Muscle layer of colon (tissue), 2 donors: ENCODE results near the gene AFAP1.

Source experiments
- H3K27ac ChIP-seq: one replicate; pipeline ENCODE4 v1.7.0; 2013; ENCODE audit warnings: low read depth, mild to moderate bottlenecking, low read length, moderate library complexity
- H3K27me3 ChIP-seq, 2 donors: one replicate each; pipeline ENCODE4 v1.7.0; 2013; ENCODE audit warnings: low read length in 2 of 2, mild to moderate bottlenecking in 2 of 2; ENCODE audit not compliant: insufficient read depth in 2 of 2, control insufficient read depth in 1 of 2
- H3K36me3 ChIP-seq: one replicate; pipeline ENCODE4 v1.7.0; 2013; ENCODE audit warnings: mild to moderate bottlenecking, low read length; ENCODE audit not compliant: insufficient read depth
- H3K4me1 ChIP-seq: one replicate; pipeline ENCODE4 v1.7.0; 2013; ENCODE audit warnings: mild to moderate bottlenecking, low read length; ENCODE audit not compliant: insufficient read depth
- H3K4me3 ChIP-seq, 2 donors: one replicate each; pipeline ENCODE4 v1.7.0; 2013; ENCODE audit warnings: low read length in 2 of 2, low read depth in 1 of 2, mild to moderate bottlenecking in 1 of 2, moderate library complexity in 1 of 2
- H3K9ac ChIP-seq: one replicate; pipeline ENCODE4 v1.7.0; 2013; ENCODE audit warnings: low read length
- H3K9me3 ChIP-seq: one replicate; pipeline ENCODE4 v1.7.0; 2013; ENCODE audit warnings: mild to moderate bottlenecking, low read length
- donor health status: abdominal sarcoma.
- donor health status: Adenocarcinoma of cecum.

Gene AFAP1

DNA sequence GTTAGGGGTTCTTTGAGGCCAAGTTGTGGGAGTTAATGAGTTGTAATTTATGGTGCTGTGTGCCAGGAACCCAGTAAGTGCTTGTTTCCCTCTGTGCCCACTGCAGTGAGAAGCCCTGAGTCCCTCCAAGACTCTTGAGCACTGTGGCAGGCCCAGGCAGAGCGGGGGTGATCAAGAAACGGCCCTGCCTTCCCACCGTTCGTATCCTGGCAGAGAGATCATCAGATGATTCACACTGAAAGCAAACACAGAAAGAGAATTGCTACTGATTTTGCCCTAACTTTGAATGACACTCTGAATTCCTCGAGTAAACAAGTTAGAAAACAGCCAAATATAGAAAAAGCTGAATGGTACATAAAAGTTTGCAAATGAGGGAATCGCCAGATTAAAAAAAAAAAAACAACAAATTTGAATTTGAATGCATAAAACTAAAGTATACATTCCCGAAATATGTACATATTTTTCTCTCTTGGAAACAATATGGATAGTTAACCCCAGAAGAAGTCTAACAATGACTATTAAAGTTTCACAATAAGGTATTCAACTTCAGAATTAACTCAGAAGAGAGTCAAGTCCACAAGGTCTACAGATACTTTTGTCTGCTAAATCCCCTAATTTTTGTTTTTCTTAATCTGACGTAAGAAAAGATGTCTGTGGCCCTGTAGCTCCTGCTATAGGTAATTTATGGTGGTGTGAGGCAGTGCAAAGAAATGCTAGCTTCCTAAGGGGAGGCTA, 71.8 kb downstream of the AFAP1 start:
- Histone ChIP-seq H3K27ac (no peak overlapping the region), H3K9me3 (no peaks in the 10 kb centered on the region), H3K9ac (no peak overlapping the region), H3K36me3 (peaks cover 37% of the 10 kb centered on the region), H3K4me3 (no peak overlapping the region), H3K27me3 (no peaks in the 10 kb centered on the region), H3K4me1 (peaks cover 20% of the 10 kb centered on the region)

GRCh38 chr4:7867191-7867590, 72.5 kb downstream of the AFAP1 start:
- Histone ChIP-seq H3K9ac (no peak overlapping the region), H3K36me3 (peaks cover 37% of the 10 kb centered on the region), H3K27ac (no peak overlapping the region), H3K27me3 (no peaks in the 10 kb centered on the region), H3K4me3 (no peak overlapping the region), H3K9me3 (no peaks in the 10 kb centered on the region), H3K4me1 (peaks cover 15% of the 10 kb centered on the region)

DNA sequence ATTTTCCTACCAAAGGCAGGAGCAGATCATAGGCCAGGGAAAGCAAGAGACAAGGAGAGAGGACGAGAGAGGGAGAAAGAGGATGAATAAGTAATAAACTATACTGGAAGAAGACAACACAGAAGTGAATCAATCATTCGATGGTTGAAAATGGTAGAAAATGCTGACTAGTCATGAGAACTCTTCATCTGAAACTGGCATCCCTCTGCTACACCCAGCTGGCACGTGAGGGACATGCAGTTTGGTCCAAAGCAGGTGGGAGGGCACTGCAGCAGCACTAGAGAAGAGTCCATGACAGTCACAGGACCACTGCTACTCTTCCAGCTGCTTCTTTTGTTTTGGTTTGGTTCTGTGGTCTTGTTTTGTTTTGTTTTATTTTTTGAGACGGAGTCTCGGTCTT, 74.1 kb downstream of the AFAP1 start:
- Histone ChIP-seq H3K4me3 (no peak overlapping the region), H3K4me1 (peaks cover 14% of the 10 kb centered on the region), H3K9ac (no peak overlapping the region), H3K9me3 (no peaks in the 10 kb centered on the region), H3K27me3 (no peaks in the 10 kb centered on the region), H3K27ac (no peak overlapping the region), H3K36me3 (peaks cover 28% of the 10 kb centered on the region)

DNA sequence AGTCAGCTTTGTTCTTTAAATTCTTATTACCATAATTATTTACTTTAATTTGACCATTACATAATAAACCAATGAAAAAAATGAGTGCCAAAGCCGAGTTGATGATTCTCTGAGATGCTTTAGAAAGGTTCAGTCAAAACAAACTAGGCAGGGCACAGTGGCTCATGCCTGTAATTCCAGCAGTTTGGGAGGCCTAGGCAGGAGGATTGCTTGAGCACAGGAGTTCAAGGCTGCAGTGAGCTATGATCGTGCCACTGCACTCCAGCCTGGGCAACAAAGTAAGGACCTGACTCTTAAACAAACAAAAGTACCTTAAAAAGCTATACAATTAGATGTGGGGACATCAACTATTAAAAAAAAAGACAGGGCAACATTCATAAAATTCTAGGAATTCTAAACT, 75.0 kb downstream of the AFAP1 start:
- H3K36me3 ChIP-seq = peaks cover 21% of the 10 kb centered on the region
- H3K4me3 ChIP-seq = no peak overlapping the region
- H3K27me3 ChIP-seq = no peaks in the 10 kb centered on the region
- no peaks in the 10 kb centered on the region for H3K9me3 ChIP-seq
- H3K4me1 ChIP-seq = peaks cover 16% of the 10 kb centered on the region
- H3K27ac ChIP-seq = no peak overlapping the region
- no peak overlapping the region for H3K9ac ChIP-seq

GRCh38 chr4:7863911-7864681, 75.6 kb downstream of the AFAP1 start:
- no peak overlapping the region for H3K9ac ChIP-seq
- no peak overlapping the region for H3K4me3 ChIP-seq
- H3K9me3 ChIP-seq = no peaks in the 10 kb centered on the region
- H3K4me1 ChIP-seq = peaks cover 17% of the 10 kb centered on the region
- no peaks in the 10 kb centered on the region for H3K27me3 ChIP-seq
- H3K36me3 ChIP-seq = peaks cover 21% of the 10 kb centered on the region
- no peak overlapping the region for H3K27ac ChIP-seq

- Histone ChIP-seq H3K4me3 (no peak overlapping the region), H3K4me1 (peaks cover 30% of the 10 kb centered on the region), H3K27me3 (no peaks in the 10 kb centered on the region), H3K9ac (no peak overlapping the region), H3K9me3 (no peaks in the 10 kb centered on the region), H3K27ac (no peak overlapping the region), H3K36me3 (peaks cover 13% of the 10 kb centered on the region)
Measured at GRCh38 chr4:7862561-7863192, 77.0 kb downstream of the AFAP1 start.

- Histone ChIP-seq H3K4me1 (peaks cover 42% of the 10 kb centered on the region), H3K9me3 (no peaks in the 10 kb centered on the region), H3K27ac (peak overlapping the region; percentile 16), H3K4me3 (no peak overlapping the region), H3K36me3 (peaks cover 7% of the 10 kb centered on the region), H3K27me3 (no peaks in the 10 kb centered on the region), H3K9ac (no peak overlapping the region)
Measured at GRCh38 chr4:7861440-7861881, 78.2 kb downstream of the AFAP1 start.

DNA sequence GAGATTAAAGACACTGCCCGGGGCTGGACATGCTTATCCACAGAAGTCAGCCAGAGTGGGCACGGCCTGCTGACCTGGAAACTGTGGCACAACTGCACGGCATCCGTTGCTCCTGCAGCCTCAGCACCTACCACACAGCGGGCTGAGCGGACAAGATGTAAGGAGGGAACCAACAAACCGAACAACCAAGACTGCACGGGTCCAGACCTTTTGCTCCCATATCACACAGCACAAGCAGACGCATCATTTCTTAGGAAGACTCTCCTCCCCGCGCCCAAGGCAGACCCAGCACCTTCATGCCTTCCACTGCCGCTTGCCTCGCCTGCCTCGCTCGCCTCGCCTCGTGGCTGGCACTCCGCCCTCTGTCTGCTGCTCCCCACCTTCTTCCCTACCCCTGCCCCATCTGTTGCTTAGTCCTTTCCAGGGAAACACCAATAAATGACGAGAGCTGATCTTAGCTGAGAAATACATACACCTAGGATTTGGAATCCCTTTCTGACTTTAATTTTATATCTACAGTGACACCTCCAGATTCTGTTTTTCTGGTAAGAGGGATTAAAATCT, 79.0 kb downstream of the AFAP1 start:
- Histone ChIP-seq H3K36me3 (peaks cover 7% of the 10 kb centered on the region), H3K9ac (no peak overlapping the region), H3K9me3 (no peaks in the 10 kb centered on the region), H3K4me3 (no peak overlapping the region), H3K27me3 (no peaks in the 10 kb centered on the region), H3K27ac (no peak overlapping the region), H3K4me1 (peaks cover 43% of the 10 kb centered on the region)

DNA sequence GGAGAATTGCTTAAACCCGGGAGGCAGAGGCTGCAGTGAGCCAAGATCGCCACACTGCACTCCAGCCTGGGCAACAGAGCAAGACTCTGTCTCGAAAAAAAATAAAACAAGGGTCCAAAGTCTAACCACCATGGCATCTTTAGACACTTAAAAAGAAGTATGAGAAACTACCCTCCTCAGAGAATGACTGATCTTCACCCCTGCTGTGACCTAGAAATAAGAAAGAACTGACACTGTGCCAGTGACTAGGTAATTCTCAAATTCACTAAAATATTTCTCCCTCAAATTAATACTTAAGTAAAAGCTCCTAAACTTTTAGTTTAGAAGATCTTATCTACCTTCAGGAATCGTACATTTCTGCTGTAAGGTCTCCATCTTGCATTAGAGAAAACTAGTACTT, 80.3 kb downstream of the AFAP1 start:
- H3K9ac ChIP-seq = no peak overlapping the region
- no peak overlapping the region for H3K4me3 ChIP-seq
- H3K9me3 ChIP-seq = no peaks in the 10 kb centered on the region
- peaks cover 8% of the 10 kb centered on the region for H3K36me3 ChIP-seq
- peaks cover 49% of the 10 kb centered on the region for H3K4me1 ChIP-seq
- H3K27ac ChIP-seq = no peak overlapping the region
- no peaks in the 10 kb centered on the region for H3K27me3 ChIP-seq

GRCh38 chr4:7858498-7858897, 81.2 kb downstream of the AFAP1 start:
- no peak overlapping the region for H3K9ac ChIP-seq
- peaks cover 8% of the 10 kb centered on the region for H3K36me3 ChIP-seq
- no peaks in the 10 kb centered on the region for H3K27me3 ChIP-seq
- no peak overlapping the region for H3K27ac ChIP-seq
- H3K4me1 ChIP-seq = peaks cover 55% of the 10 kb centered on the region
- H3K4me3 ChIP-seq = no peak overlapping the region
- H3K9me3 ChIP-seq = no peaks in the 10 kb centered on the region

DNA sequence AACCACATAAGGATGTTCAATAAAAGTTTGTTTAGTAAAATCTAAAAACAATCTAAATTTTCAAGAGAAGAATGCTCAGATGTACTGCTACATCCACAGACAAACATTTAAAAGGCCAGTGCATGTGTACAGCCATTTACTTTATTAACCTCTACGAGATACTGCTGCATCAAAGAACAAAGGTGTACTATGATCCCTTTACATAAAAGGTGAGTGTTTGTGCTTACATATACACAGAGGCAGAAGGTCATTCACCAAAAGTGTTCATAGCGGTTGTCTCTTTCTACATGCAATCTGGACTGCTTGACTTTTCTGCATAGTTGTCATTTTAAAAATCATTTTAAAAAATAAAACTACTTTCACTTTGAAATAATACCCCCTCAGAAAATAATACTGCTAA, 81.7 kb downstream of the AFAP1 start:
- H3K9me3 ChIP-seq = no peaks in the 10 kb centered on the region
- no peak overlapping the region for H3K9ac ChIP-seq
- H3K27ac ChIP-seq = no peak overlapping the region
- no peaks in the 10 kb centered on the region for H3K27me3 ChIP-seq
- H3K4me3 ChIP-seq = no peak overlapping the region
- H3K36me3 ChIP-seq = peaks cover 8% of the 10 kb centered on the region
- peaks cover 55% of the 10 kb centered on the region for H3K4me1 ChIP-seq
